DOHH2 (cell line): ENCODE measurements around the gene DENND1A.

Experiments
- H3F3A ChIP-seq: fragments of 200-600 bp; sonication (generic), shearing (Covaris generic); 2 replicates; pipeline ENCODE4 v1.6.0; 2016; ENCODE audit warnings: antibody characterized with exemption, mild to moderate bottlenecking; ENCODE audit not compliant: control insufficient read depth, insufficient read depth
- H3K27ac ChIP-seq: fragments of 200-600 bp; sonication (generic); 2 replicates; pipeline ENCODE4 v1.5.1; 2014; ENCODE audit warnings: low read depth, mild to moderate bottlenecking, low read length, moderate library complexity
- H3K27me3 ChIP-seq: fragments of 200-600 bp; sonication (generic); 2 replicates; pipeline ENCODE4 v1.6.1; 2014; ENCODE audit warnings: mild to moderate bottlenecking, low read length, mixed read lengths; ENCODE audit not compliant: control insufficient read depth
- H3K36me3 ChIP-seq: fragments of 200-600 bp; sonication (generic); 2 replicates; pipeline ENCODE4 v1.6.1; 2014; ENCODE audit warnings: mild to moderate bottlenecking, low read length, moderate library complexity, mixed read lengths; ENCODE audit not compliant: control insufficient read depth
- H3K4me1 ChIP-seq: fragments of 200-600 bp; sonication (generic); 2 replicates; pipeline ENCODE4 v1.6.1; 2014; ENCODE audit warnings: mild to moderate bottlenecking, low read length, mixed read lengths; ENCODE audit not compliant: control insufficient read depth
- H3K4me2 ChIP-seq: fragments of 200-600 bp; sonication (generic); 2 replicates; pipeline ENCODE4 v1.6.0; 2014; ENCODE audit warnings: mild to moderate bottlenecking, low read length, moderate library complexity
- H3K4me3 ChIP-seq: fragments of 200-600 bp; sonication (generic); 2 replicates; pipeline ENCODE4 v1.5.1; 2014; ENCODE audit warnings: mild to moderate bottlenecking, low read length, mixed read lengths
- H3K79me2 ChIP-seq: fragments of 200-600 bp; sonication (generic); 2 replicates; pipeline ENCODE4 v1.6.1; 2014; ENCODE audit warnings: mild to moderate bottlenecking, low read length, mixed read lengths; ENCODE audit not compliant: control insufficient read depth
- H3K9me2 ChIP-seq: fragments of 200-600 bp; sonication (generic); replicated peaks from 2 replicates; pipeline ENCODE4 v1.6.1; 2014; ENCODE audit warnings: mild to moderate bottlenecking, low read length, mixed read lengths; ENCODE audit not compliant: control insufficient read depth
- H3K9me3 ChIP-seq: fragments of 200-600 bp; sonication (generic); 2 replicates; pipeline ENCODE4 v1.6.1; 2014; ENCODE audit warnings: antibody characterized with exemption, low read length, mixed read lengths; ENCODE audit not compliant: control insufficient read depth, insufficient read depth
- H4K20me1 ChIP-seq: fragments of 200-600 bp; sonication (generic); 2 replicates; pipeline ENCODE4 v1.6.0; 2014; ENCODE audit warnings: low read depth, mild to moderate bottlenecking, antibody characterized with exemption, low read length, moderate library complexity; ENCODE audit not compliant: control insufficient read depth, insufficient read depth
- EZH2phosphoT487 ChIP-seq: fragments of 200-600 bp; sonication (generic); IDR thresholded peaks from 2 replicates; pipeline ENCODE4 v1.6.1; 2017; ENCODE audit warnings: borderline replicate concordance, mild to moderate bottlenecking, antibody characterized with exemption, low read length, moderate library complexity, mixed read lengths
- TF ChIP-seq, protein P1 (sequence below): fragments of 200-600 bp; sonication (generic); IDR thresholded peaks from one replicate; pipeline ENCODE4 v1.5.1; 2014; ENCODE audit warnings: antibody characterized with exemption, mild to moderate bottlenecking, low read depth, low read length; ENCODE audit not compliant: poor library complexity, severe bottlenecking

The DENND1A gene

DNA sequence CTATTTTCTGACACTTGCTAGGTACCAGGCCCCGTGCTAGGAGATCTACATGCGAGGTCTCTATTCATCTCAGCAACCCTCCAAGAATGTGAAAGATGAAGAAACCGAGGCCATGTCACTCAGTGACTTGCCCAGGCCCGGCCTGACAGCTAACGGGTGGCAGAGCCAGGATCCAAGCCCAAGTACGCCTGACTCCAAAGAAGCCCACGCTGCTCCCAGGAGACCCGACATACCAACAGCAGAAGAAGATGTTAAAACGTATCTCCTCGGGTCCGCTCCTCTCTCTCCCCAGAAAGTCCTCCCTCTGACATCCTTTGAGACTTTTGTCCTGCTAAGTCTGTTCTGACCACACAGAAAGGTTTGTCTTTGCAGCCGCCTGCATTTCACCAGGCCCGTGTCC lies 508.7 kb downstream of the DENND1A start:
- Histone ChIP-seq H3K4me1 (peaks cover 4% of the 10 kb centered on the region), H3K4me3 (no peak overlapping the region), H4K20me1 (no peaks in the 10 kb centered on the region), H3K9me2 (no peaks in the 10 kb centered on the region), H3K9me3 (no peaks in the 10 kb centered on the region), H3F3A (no peaks in the 10 kb centered on the region), H3K36me3 (no peaks in the 10 kb centered on the region), H3K27me3 (no peaks in the 10 kb centered on the region), H3K79me2 (no peaks in the 10 kb centered on the region), H3K27ac (no peak overlapping the region), H3K4me2 (no peak overlapping the region)
- TF ChIP-seq, protein P1, sequence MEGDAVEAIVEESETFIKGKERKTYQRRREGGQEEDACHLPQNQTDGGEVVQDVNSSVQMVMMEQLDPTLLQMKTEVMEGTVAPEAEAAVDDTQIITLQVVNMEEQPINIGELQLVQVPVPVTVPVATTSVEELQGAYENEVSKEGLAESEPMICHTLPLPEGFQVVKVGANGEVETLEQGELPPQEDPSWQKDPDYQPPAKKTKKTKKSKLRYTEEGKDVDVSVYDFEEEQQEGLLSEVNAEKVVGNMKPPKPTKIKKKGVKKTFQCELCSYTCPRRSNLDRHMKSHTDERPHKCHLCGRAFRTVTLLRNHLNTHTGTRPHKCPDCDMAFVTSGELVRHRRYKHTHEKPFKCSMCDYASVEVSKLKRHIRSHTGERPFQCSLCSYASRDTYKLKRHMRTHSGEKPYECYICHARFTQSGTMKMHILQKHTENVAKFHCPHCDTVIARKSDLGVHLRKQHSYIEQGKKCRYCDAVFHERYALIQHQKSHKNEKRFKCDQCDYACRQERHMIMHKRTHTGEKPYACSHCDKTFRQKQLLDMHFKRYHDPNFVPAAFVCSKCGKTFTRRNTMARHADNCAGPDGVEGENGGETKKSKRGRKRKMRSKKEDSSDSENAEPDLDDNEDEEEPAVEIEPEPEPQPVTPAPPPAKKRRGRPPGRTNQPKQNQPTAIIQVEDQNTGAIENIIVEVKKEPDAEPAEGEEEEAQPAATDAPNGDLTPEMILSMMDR: no peak
- TF ChIP-seq EZH2phosphoT487: no peak

GRCh38 chr9:123420592-123421111 lies 509.3 kb downstream of the DENND1A start:
- Histone ChIP-seq H3K27ac (no peak overlapping the region), H3K9me3 (no peaks in the 10 kb centered on the region), H4K20me1 (no peaks in the 10 kb centered on the region), H3K9me2 (no peaks in the 10 kb centered on the region), H3K4me3 (no peak overlapping the region), H3K4me2 (no peak overlapping the region), H3K79me2 (no peaks in the 10 kb centered on the region), H3K36me3 (no peaks in the 10 kb centered on the region), H3F3A (no peaks in the 10 kb centered on the region), H3K4me1 (no peaks in the 10 kb centered on the region), H3K27me3 (no peaks in the 10 kb centered on the region)
- TF ChIP-seq EZH2phosphoT487: no peak
- TF ChIP-seq, protein P1: no peak

DNA sequence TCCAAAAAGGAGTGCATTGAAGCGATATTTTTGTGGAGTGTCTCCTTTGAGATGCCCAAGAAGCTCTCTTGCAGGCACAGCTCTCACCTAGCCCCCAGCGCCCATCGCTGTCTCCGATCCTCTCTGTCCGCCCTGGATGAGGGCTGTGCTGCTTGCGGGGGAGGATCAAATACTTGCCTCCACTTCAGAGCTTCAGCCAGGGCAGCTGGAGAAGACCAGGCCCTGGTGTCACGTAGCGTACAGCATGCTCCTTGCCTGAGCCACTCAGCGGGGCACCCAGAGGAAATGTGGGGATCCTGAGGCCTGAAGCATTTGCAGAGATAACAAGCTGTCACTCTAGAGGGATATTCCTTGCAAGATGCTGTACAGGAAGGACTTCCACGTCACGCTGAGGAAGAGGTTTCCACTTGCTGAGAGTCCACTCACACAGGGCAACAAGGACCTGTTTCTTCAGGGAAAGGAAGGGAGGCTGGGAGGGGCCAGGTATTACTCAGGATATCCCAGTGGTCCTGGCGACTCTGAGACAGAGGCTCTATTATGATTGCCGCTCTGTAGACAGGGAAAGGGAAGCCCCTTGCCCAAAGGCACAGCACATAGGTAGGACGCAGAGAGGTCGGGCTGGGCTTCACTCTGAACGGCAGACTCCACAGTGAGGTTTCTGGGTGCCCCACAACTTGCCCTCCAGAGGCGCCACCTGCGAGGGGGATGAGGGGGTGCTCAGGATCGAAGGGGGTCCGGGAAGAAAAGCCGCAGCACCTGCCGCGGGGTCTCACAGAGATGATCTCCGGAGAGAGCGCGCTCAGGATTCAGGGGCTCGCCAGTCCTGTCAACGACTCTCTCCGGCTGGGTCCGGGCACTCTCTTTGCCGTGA lies 510.0 kb downstream of the DENND1A start:
- Histone ChIP-seq H3K4me1 (no peaks in the 10 kb centered on the region), H3K9me3 (no peaks in the 10 kb centered on the region), H3K79me2 (no peaks in the 10 kb centered on the region), H3K4me3 (no peak overlapping the region), H3K36me3 (no peaks in the 10 kb centered on the region), H3K27me3 (no peaks in the 10 kb centered on the region), H3F3A (no peaks in the 10 kb centered on the region), H3K27ac (no peak overlapping the region), H4K20me1 (no peaks in the 10 kb centered on the region), H3K9me2 (no peaks in the 10 kb centered on the region), H3K4me2 (no peak overlapping the region)
- TF ChIP-seq, protein P1: no peak
- no peak for TF ChIP-seq EZH2phosphoT487
